ENCODE measurements around the gene CHPT1.

Gene CHPT1

DNA sequence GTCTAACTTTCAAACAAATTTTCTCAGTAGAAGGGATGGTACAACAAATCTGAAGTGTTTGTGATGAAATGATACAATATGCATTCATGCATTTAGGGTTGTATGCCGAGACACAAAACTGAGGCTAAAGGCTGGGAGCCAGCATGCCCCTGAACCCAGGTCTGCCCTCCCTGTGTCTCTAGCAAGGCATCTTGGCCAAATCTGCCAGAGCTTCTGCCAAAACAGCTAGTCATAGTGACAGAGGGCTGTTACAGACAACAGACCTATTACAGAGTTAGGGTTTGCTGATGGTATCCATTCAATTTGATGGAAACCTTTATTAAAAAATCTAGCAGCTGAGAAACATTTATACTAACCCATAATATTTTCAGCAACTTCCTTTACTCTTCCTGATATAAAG is 11.3 kb upstream of the CHPT1 start:
- no peak for DNase-seq

DNA sequence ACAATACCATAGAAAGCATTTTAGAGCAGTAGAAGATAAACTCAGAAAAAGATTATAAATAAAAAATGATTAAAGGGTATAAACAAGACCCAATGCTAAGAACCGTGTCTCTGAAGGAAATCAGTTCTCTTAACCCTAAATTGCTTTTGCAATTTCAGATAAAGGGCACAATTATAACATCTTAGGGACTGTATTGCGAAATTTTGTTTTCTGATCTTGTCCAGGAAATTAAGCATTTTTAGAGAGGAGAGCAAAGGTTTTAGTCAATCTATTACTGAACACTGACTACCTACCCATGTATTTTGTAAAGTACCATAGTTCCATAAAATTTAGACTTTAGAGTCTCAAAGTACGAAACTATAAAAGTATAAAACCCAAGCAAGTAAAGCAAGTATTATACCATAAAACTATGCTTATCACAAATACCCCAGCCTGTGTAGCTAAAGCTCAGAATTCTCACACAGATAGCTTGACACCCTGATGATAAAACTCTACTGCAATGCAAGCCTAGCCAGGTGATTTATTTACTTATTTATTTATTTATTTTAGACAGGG is 6.8 kb upstream of the CHPT1 start:
- DNase-seq: no peak

DNA sequence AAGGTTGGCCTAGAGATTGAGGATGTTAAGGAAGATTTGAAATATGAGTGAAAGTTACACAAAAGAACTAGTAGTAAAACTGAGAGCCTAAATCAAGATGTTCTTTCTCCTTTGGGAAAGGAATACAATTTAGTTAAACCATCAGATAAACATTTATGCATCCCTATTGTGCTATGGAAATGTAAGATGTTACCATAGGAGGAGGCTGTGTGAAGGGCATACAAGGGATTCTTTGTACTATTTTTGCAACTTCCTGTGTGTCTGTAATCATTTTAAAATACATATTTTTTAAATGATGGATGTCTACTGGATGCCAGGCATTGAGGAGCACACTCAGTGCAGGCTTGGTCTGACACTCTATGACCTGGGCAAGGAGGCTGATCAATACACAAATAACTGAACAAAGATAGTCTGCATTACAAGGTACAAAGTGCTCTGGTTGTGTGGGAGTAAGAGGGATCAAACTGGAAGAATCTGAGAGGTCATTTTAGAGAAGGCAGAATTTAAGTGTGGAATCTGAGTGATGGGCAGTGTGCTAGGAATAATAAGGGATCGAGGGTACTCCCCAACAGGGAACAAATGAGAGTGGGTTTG is 5.8 kb upstream of the CHPT1 start:
- DNase-seq: no peak

DNA sequence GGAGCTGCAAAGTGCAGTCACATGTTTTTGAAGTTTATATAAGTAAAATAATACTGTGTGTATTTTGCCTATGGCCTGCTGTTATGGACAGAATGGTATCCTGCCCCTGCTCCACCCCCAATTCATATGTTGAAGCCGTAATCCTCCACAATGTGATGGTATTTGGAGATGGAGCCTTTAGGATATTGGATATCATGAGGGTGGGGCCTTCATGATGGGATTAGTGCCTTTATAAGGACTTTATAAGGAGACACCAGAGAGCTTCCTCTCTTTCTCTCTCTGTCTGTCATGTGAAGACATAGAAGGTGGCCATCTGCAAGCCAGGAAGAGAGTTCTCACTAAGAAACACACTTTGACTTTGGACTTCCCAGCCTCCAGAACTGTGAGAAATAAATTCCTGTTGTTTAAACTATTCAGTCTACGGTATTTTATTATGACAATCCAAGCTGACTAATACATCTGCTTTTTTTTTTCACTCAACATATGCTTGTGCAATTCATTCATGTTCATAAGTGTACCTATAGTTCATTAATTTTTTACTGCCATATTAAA is 3.1 kb upstream of the CHPT1 start:
- DNase-seq: no peak

DNA sequence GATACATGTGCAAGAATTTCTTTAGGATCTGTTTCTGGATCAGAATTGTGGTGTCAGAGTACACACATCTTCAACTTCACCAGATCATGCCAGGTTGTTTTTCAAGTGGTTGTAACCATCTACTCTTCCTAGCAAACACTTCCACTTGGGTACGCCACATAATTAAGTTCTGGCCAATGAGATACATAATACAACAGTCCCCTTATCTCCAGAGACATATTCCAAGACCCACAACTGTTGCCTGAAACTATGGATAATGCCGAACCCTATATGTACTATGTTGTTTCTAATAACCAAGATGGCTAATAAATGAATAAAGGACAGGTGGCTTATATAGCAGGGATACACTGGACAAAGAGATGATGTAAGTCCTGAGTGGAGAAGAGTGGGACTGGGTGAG is 2.5 kb upstream of the CHPT1 start:
- DNase-seq: no peak

DNA sequence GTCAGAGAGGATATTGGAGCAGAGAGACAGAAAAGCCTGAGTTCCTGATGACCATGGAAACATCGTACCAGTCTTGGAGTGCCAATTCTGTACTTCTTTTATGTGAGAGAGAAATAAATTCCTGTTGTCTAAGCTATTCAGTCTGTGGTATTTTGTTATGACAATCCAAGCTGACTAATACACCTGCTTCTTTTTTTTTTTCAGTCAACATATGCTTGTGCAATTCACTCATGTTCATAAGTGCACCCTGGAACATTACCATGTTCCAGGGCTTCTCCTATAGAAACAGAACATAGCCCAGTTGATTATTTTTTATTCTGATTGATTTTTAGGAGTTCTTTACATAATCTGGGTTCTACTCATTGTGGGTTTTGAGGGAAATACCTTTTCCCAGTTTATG is 1.7 kb upstream of the CHPT1 start:
- DNase-seq: no peak

DNA sequence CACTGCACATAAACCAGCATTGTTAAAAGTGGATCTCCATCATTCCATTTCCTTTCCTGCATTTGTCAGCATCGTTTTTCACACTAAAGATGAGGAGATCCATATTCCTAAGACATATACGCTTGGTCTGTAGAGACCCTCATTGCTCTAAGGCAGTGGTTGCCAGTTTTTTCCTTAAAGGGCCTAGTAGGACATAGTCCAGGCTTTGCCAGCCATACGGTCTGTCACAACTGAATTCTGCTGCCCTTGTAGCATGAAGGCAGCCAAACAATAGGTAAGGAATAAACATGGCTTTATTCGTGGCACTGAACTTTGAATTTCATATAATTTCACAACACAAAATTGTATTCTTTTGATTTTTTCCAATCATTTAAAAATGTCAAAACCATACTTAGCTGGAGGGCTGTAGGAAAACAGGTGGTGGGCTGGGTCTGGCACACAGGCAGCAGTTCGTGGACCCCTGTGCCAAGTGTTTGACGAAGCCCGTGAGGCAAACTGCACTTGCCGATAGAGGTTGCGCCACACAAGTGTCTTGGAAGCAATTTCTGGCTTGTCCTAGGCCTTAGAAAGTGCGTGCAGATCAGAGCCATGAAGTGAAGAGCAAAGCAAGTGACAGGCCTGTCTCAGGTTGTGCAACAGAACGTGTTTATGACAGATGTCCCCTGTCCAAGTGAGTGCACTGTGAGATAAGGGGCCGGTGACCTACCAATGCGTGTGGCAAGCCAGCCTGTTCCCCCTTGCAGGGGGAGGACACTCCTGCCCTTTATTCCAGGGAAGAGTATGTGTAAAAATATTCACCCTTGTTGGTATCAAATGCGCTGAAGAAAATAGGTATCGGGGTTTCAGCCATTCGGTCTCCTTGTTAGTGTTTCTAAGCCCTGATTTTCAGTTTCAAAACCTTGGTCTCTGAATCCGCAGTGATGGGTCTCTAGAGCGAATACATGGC is 916 bp upstream of the CHPT1 start:
- DNase-seq: peak; percentile 30 to 58

DNA sequence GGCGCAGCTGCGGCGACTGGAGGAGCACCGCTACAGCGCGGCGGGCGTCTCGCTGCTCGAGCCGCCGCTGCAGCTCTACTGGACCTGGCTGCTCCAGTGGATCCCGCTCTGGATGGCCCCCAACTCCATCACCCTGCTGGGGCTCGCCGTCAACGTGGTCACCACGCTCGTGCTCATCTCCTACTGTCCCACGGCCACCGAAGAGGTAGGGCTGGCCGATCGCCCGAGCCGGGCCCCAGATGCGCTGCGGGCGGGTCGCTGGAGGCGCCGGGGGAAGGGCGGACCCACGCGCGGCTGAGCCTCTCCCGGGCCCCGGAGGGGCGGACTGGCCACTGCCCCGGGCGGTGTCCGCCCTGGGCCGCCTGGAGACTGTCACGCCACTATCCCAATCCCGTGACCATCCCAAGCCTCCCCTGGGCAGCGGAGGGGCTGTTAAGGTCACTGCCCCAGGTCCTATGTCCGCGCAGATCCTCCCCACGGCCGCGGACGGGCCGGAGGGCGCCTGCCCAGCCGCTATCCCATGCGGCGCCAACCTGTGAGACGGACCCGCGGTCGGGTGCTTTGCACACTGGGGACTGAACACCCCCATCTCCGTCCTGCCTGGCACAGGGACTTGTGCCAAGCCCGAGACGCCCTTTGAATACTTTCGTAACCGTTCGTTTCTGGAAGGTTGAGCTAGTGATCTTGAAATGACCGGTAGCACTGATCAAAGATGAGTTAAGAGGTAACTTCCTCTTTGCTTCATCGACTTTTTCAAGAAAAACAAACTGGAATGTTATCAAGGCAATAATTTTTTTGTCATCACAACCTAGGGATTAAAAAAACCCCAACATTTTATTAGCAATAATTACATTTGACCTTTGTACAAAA is 725 bp downstream of the CHPT1 start:
- DNase-seq: peak; percentile 24 to 31

DNA sequence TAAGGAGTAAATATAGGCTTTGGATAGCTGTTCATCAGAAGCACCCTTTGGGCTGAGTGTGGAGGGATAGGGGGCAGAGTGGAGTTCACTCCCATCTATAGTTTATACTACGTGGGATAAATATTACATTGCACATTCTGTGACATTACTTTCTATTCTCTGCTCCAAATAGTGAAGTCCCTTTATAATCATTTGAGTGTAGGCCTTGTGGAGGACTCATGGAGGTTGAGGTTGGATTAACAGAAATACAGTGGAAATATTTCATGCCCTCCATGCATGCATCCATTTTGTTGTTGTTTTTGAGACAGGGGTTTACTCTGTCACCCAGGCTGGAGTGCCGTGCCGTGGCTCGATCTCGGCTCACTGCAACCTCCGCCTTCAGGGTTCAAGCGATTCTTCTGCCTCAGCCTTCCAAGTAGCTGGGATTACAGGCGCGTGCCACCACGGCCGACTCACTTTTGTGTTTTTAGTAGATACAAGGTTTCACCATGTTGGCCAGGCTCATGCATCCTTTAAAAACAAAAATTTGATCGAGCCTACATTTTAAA is 1.4 kb downstream of the CHPT1 start:
- DNase-seq: no peak

DNA sequence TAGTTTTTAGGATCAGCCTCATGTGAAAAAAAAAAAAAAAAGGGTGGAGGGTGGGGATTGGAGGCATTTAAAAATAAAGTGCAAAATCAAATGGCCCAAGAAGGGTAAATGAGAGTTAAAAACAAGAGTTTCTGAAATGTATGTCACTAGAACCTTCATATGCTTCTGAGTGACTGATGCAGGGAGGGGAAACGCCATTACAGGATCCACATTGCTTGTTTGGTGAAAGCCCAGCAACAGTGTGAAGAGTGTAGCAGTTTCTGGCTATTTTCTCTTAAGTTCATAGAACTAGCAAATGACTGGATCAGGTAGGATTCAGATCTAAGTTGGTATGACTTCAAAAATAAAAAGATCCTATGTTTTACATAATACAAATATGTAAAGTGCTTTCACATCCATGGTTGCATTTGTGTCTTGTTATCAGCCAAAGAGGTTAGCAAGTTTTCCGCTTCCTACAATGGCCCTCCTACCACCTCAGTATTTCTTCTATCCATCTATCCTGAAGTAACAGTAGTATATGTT is 2.9 kb downstream of the CHPT1 start:
- no peak for DNase-seq

DNA sequence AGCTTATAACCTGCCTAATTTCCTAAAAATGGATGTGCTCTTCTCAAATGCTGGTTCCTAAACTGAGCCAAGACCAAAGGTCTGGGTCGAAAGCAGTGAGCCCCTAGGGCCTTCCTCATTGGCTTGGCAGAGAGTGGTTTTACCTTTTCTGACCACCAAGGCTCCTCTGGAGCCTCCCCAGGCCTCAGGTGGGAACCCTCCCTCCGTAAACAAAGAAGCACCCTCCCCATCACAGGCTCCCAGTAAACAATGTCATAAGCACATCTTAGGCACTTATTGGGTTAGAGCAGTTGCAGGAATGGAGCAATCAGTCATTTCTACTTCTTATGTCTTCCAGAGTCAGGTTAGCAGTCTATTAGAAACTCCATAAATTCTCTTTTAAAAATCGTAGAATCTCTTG is 6.0 kb downstream of the CHPT1 start:
- no peak for DNase-seq

DNA sequence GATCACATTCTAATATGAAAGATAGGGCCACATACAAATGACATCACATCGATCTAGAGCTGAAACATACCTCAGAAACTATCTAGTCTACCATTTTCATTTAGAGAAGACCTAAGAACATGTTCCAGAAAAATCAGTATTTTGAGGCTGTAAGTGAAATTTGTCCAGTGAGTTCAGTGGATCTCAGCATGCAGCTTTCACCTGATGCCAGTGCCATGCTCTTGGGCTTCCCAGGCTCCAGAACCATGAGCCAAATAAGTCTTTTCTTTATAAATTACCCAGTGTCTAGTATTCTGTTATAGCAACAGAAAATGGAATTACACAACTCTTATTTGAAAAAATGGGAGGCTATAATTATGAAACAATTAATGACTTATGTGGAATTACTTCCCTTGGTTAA is 9.0 kb downstream of the CHPT1 start:
- DNase-seq: no peak

DNA sequence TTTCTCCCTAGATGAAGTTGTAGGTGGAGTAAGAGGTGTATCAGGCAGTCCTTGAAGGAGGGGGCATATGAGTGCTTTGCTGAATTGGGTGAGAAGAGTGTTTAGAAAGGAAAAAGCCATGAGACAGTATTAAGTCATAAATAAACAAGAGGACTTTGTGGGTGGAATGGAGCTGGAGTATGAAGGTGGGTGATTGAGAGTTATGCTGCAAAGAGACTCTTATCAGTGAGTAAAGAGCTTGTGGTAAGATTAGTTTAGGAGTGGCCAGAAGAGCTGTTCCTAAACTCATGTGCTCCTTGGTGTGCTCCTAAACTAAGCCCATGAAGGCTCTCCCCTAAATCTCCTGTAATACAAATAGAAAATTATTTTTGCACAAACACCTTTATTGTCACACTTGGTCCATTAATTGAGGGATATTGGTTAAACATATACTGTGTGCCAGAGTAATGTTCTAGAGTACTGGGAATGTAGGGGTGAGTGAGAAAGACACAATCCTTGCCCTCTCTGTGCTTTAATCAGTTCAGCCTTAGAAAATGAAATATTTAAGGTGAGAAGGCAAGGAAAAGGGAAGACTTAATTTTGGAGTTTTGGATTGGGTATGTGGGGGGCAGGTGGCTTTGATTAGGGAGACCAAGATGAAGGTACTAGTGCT is 9.8 kb downstream of the CHPT1 start:
- DNase-seq: no peak

DNA sequence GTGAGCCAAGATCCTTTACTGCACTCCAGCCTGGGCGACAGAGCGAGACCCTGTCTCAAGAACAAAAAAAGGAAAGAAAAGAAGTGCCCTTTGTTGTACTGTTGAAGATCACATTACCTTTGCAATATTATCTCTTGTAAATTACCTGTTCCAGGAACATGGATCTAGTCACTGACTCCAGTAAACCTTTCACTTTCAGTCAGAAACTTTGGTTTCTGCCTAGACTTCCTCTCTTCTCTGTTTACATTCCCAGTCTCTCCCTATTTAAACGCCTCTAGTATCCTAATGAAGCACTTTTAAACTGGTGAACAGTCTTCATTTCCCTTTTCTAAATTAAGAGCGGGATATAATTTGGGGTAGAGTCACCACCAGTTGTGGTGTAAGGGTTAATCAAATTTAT is 12.8 kb downstream of the CHPT1 start:
- no peak for DNase-seq

DNA sequence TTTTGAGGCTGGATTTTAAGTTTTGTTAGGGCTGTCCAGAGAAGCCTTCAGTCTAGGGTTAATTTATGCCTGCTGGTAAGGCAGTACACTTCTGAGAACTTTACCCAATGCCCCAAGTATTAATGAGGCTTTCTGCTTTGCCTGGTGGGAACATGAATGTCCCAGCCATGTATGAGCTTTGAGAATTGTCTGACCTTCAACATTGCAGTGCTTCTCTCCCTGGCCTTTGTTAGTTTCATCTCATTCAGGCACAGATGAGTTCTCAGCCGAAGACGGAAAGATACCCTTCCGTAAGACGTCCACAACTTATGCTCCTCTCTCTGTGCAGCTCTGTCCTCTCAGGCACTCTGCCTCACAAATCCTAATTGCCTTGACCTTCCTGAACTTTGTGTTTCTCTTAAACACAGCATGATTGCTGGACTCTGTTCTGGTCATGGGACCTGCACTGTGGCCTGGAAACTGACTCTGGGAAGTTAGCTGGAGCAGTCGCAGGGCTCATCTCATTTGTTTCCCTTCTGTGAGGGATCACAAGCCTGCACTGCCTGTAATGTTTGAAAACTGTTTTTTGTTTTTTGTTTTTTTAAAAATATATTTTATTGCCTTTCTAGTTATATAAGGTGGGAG is 15.7 kb downstream of the CHPT1 start:
- peak; percentile 16 to 46 for DNase-seq

DNA sequence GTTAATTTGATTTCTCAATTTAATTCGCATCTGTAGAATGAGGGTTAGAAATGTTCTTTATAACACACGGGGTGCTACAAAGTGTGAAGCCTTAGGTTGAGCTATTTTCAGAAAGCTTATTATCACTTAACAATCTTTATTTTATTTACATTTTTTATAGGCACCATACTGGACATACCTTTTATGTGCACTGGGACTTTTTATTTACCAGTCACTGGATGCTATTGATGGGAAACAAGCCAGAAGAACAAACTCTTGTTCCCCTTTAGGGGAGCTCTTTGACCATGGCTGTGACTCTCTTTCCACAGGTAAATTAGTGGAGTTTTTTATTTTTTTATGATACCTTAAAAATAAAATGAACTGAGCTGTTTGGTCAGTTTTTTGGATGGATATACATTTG is 16.5 kb downstream of the CHPT1 start:
- DNase-seq: no peak

DNA sequence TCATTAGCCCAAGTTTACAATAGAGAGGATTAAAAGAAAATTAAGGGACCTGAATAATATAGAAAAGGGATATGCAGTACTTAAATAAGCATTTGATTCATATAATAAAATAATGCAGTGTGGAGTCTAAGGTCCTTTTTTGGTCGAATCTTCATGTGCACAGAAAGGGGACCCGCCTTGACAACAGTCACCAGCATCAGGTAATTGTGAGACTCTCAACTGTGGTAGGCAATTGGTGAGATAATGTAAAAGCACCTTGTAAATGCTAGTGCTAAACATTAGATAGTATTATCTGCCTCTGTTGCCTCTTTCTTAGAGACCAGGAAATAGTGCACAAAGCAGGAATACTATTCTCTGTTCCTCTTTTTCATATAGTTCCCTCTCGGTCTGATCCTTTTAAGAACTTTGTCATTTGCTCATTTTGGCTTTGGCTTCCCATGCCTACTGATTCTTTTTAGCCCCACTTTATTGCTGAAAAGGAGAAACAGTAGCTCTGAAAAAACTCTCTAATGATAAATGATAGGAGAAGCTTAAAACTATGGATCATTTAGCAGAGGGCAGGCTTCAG is 17.5 kb downstream of the CHPT1 start:
- peak; percentile 24 to 58 for DNase-seq

DNA sequence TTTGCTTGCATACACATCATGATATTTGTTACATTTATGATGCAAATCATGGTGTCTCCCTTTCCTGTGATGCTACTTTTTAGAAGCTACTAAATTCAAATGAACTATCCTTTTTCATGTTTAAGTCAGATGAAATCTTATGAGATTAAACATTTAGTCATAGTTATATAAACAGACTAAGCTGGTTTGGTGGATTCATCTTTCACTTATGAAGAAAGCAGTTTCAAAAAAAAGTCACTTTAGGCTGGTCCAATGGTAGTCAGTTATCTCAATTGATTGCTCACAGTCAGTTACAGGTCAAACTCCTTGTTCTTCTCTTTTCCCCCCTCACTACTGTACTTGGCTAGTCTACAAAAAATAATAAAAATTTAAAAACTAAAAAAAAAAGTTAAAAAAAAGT is 22.1 kb downstream of the CHPT1 start:
- no peak for DNase-seq

DNA sequence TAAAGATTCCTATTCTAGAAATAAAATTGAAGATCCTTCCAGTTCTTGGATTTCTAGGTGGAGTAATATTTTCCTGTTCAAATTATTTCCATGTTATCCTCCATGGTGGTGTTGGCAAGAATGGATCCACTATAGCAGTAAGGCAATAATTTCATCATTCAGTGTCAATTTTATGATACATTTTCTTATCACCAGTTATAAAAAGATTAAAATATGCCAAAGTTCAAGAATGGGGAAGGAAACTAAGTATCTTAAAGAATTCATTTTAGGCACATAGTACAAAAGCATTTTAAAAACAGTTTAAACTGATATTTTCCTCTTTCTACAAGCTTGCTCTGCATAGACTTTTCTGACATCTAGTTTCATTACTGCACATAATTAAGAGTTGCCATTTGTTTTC is 22.7 kb downstream of the CHPT1 start:
- no peak for DNase-seq

DNA sequence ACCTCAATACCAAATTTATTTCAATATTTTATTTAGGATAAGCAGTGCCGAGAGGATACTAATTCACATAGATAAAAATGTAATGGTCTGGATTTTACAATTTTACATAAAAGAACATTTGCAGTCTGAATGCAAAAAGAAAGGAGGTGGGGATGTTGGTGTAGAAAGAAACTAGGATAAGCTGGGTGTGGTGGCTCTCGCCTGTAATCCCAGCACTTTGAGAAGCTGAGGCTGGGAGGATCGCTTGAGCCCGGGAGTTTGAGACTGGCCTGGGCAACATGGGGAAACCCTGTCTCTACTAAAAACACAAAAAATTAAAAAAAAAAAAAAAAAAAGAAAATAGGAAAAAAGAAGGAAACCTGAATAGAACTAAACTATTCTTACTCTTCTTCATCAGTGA is 25.0 kb downstream of the CHPT1 start:
- DNase-seq: no peak

DNA sequence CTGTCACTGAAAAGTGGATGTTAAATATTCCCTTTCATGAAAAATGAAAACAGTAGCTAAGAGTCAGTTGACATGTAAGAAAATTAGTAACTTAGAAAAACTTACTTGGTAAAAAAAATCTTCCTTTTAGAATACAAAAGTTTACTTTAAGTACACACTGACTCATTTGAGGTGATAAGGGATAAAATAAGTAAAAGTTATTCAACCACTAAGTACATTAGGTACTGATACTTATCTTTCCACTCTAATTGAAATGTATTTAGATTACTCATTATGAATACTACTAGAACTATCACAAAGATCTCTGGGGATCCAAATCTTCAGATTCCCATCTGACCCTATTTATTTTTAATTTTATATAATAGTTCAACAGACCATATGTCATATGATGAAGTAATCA is 29.7 kb downstream of the CHPT1 start:
- no peak for DNase-seq

Data from inflammatory macrophage (primary cell).